Measurements from ENCODE around the gene FBXL17. TPM values are rescaled to one million over a fixed set of nuclear protein-coding genes. Genes with fewer than 3 reads are reported as not detected.
A peak's percentile ranks its signal among the peaks of the same experiment; 100 is the strongest.

Gene FBXL17
- total RNA-seq, 1 experiment from 2014 or later: 5.3 TPM

GRCh38 chr5:108249095-108249784 is 132.7 kb downstream of the FBXL17 start:
- H3K18ac ChIP-seq (ENCODE audit: insufficient read length, low read depth, low read length): no peak overlapping the region
- no peak overlapping the region for H2AFZ ChIP-seq (ENCODE audit: low read length)
- no peak overlapping the region for H4K5ac ChIP-seq (ENCODE audit: insufficient read length, low read depth, low read length)
- Mint-ChIP-seq H3K4me3 (no peak overlapping the region), H3K27ac (peak overlapping the region in 1 of 3 experiments; percentile 25; a peak in 2 of 7 replicates), H3K9me3 (no peaks in the 10 kb centered on the region), H3K27me3 (ENCODE audit: low read depth) (no peaks in the 10 kb centered on the region), H3K4me1 (peaks cover 8 to 9% of the 10 kb centered on the region in 2 experiments), H3K36me3 (ENCODE audit: insufficient read depth in 1 of 3, low read depth in 3 of 3) (no peaks in the 10 kb centered on the region)
- H3K14ac ChIP-seq (ENCODE audit: insufficient read depth, low read length): no peak overlapping the region
- H3K23me2 ChIP-seq (ENCODE audit: insufficient read length, low read depth, low read length, poor library complexity, severe bottlenecking): no peaks in the 10 kb centered on the region
- no peaks in the 10 kb centered on the region for H3K79me1 ChIP-seq (ENCODE audit: insufficient read depth, low read depth, low read length, poor library complexity, severe bottlenecking)
- no peak overlapping the region for H3K56ac ChIP-seq (ENCODE audit: insufficient read length, low read depth, low read length)
- no peak overlapping the region for H2BK5ac ChIP-seq (ENCODE audit: insufficient read length, low read length)
- no peak overlapping the region for H2BK20ac ChIP-seq (ENCODE audit: low read depth, low read length, poor library complexity, severe bottlenecking)
- H3K27ac ChIP-seq (ENCODE audit: insufficient read length, low read depth, low read length): no peak overlapping the region
- no peak overlapping the region for H3K4ac ChIP-seq (ENCODE audit: low read depth, low read length)
- no peak overlapping the region for H3K9ac ChIP-seq (ENCODE audit: extremely low read depth, insufficient read length, low read length)
- no peak overlapping the region for H2BK15ac ChIP-seq (ENCODE audit: low read depth, low read length)
- H3K4me1 ChIP-seq (ENCODE audit: insufficient read depth, low read length): no peaks in the 10 kb centered on the region; the same call in 1 of the 2 replicates
- no peaks in the 10 kb centered on the region for H3K27me3 ChIP-seq (ENCODE audit: insufficient read depth, low read length)
- H2BK120ac ChIP-seq (ENCODE audit: low read depth, low read length, poor library complexity, severe bottlenecking): no peak overlapping the region
- H4K91ac ChIP-seq (ENCODE audit: insufficient read length, low read depth, low read length): no peak overlapping the region
- H3K23ac ChIP-seq (ENCODE audit: insufficient read length, low read depth, low read length): no peak overlapping the region
- no peaks in the 10 kb centered on the region for H3K79me2 ChIP-seq (ENCODE audit: insufficient read depth, low read length)
- H4K8ac ChIP-seq (replicated peaks; ENCODE audit: insufficient read length, low read depth, low read length): no peak overlapping the region
- H2AK5ac ChIP-seq (ENCODE audit: insufficient read length, low read length): no peak overlapping the region
- H3T11ph ChIP-seq (ENCODE audit: low read length): no peak overlapping the region
- TF ChIP-seq CTCF (conservative IDR thresholded peaks at IDR 0.05): no peak
- H2BK12ac ChIP-seq (ENCODE audit: insufficient read length, low read depth, low read length): no peak overlapping the region
- no peaks in the 10 kb centered on the region for H4K20me1 ChIP-seq (ENCODE audit: control insufficient read depth, insufficient read depth, insufficient read length)
- no peak overlapping the region for H3K4me2 ChIP-seq (ENCODE audit: insufficient read depth, insufficient read length, low read length)
- no CpG with 5 or more reads among the region's 7 CpGs for WGBS (ENCODE audit: extremely low coverage, insufficient read length, low lambda C conversion rate)
- no peaks in the 10 kb centered on the region for H3K9me3 ChIP-seq (ENCODE audit: control insufficient read depth, low read depth, low read length)
- no peak for DNase-seq
